HG02885 (cell line): ENCODE data around the gene PNMA1.

Experiments
- ATAC-seq: cut with Tn5 transposase; IDR thresholded peaks from one replicate; pipeline ENCODE4 v1.9.1; 2021; ENCODE audit warnings: mild to moderate bottlenecking; ENCODE audit not compliant: unreplicated experiment, poor library complexity

Gene PNMA1

GRCh38 chr14:73739899-73740617 lies 25.9 kb upstream of the PNMA1 start:
- no peak for ATAC-seq

- no peak for ATAC-seq
These were observed 25.2 kb upstream of the PNMA1 start for GRCh38 chr14:73739174-73739898.

GRCh38 chr14:73738518-73739173 lies 24.5 kb upstream of the PNMA1 start:
- no peak for ATAC-seq

- no peak for ATAC-seq
These were observed 22.7 kb upstream of the PNMA1 start for GRCh38 chr14:73736842-73737241.

GRCh38 chr14:73732006-73732405 lies 17.8 kb upstream of the PNMA1 start:
- no peak for ATAC-seq

GRCh38 chr14:73731111-73731510 lies 16.9 kb upstream of the PNMA1 start:
- no peak for ATAC-seq

GRCh38 chr14:73729556-73730265 lies 15.5 kb upstream of the PNMA1 start:
- no peak for ATAC-seq

GRCh38 chr14:73728717-73729330 lies 14.6 kb upstream of the PNMA1 start:
- ATAC-seq = no peak

- no peak for ATAC-seq
These were observed 13.0 kb upstream of the PNMA1 start for GRCh38 chr14:73727166-73727565.

GRCh38 chr14:73726025-73726961 lies 12.1 kb upstream of the PNMA1 start:
- no peak for ATAC-seq

GRCh38 chr14:73725116-73726024 lies 11.2 kb upstream of the PNMA1 start:
- no peak for ATAC-seq

GRCh38 chr14:73724696-73725095 lies 10.5 kb upstream of the PNMA1 start:
- no peak for ATAC-seq

- no peak for ATAC-seq
These were observed 9.8 kb upstream of the PNMA1 start for GRCh38 chr14:73723797-73724661.

GRCh38 chr14:73723406-73723796 lies 9.2 kb upstream of the PNMA1 start:
- no peak for ATAC-seq

- no peak for ATAC-seq
These were observed 8.4 kb upstream of the PNMA1 start for GRCh38 chr14:73722581-73722980.

GRCh38 chr14:73721101-73721821 lies 7.1 kb upstream of the PNMA1 start:
- no peak for ATAC-seq

GRCh38 chr14:73720636-73721035 lies 6.5 kb upstream of the PNMA1 start:
- no peak for ATAC-seq
